Measurements from ENCODE around the gene MYH10.

MYH10 gene

GRCh38 chr17:8490256-8491023 lies 140.1 kb downstream of the MYH10 start:
- no peak for DNase-seq

GRCh38 chr17:8489841-8490240 lies 140.7 kb downstream of the MYH10 start:
- peak; percentile 87 for DNase-seq

- peak; percentile 95 for DNase-seq
Observed at GRCh38 chr17:8488901-8489300, 141.6 kb downstream of the MYH10 start.

- no peak for DNase-seq
Observed at GRCh38 chr17:8488491-8488890, 142.0 kb downstream of the MYH10 start.

- DNase-seq: no peak
Observed at GRCh38 chr17:8487743-8488142, 142.8 kb downstream of the MYH10 start.

GRCh38 chr17:8487130-8487645 lies 143.3 kb downstream of the MYH10 start:
- no peak for DNase-seq

GRCh38 chr17:8485491-8485890 lies 145.0 kb downstream of the MYH10 start:
- DNase-seq: no peak

GRCh38 chr17:8484465-8484864 lies 146.1 kb downstream of the MYH10 start:
- DNase-seq: no peak

GRCh38 chr17:8482546-8482945 lies 148.0 kb downstream of the MYH10 start:
- no peak for DNase-seq

GRCh38 chr17:8481703-8482102 lies 148.8 kb downstream of the MYH10 start:
- no peak for DNase-seq

- no peak for DNase-seq
Observed at GRCh38 chr17:8481089-8481488, 149.4 kb downstream of the MYH10 start.

GRCh38 chr17:8480011-8480976 lies 150.2 kb downstream of the MYH10 start:
- DNase-seq: no peak

- no peak for DNase-seq
Observed at GRCh38 chr17:8479431-8479947, 151.0 kb downstream of the MYH10 start.

- DNase-seq: no peak
Observed at GRCh38 chr17:8477715-8478441, 152.6 kb downstream of the MYH10 start.

GRCh38 chr17:8477171-8477570 lies 153.4 kb downstream of the MYH10 start:
- DNase-seq: no peak

- no peak for DNase-seq
Observed at GRCh38 chr17:8476741-8477140, 153.8 kb downstream of the MYH10 start.

- no peak for DNase-seq
Observed at GRCh38 chr17:8475781-8476180, 154.7 kb downstream of the MYH10 start.

- DNase-seq: no peak
Observed at GRCh38 chr17:8475227-8475626, 155.3 kb downstream of the MYH10 start.

- no peak for DNase-seq
Observed at GRCh38 chr17:8474826-8475225, 155.7 kb downstream of the MYH10 start.

GRCh38 chr17:8473451-8474192 lies 156.9 kb downstream of the MYH10 start:
- DNase-seq: no peak

- no peak for DNase-seq
Observed at GRCh38 chr17:8472663-8473062, 157.9 kb downstream of the MYH10 start.

GRCh38 chr17:8470447-8471047 lies 160.0 kb downstream of the MYH10 start:
- DNase-seq: no peak

Measured in fibroblast of upper back skin (primary cell).